ENCODE data around the gene SAMD13.

Gene SAMD13, protein sequence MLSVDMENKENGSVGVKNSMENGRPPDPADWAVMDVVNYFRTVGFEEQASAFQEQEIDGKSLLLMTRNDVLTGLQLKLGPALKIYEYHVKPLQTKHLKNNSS

GRCh38 chr1:84301004-84301784 lies at the start of gene SAMD13:
TSS of gene SAMD13 (plus strand) at chr1:84301708. CDS start at chr1:84303235, 1,527 bp downstream.
- peak; percentile 57 for DNase-seq

DNA sequence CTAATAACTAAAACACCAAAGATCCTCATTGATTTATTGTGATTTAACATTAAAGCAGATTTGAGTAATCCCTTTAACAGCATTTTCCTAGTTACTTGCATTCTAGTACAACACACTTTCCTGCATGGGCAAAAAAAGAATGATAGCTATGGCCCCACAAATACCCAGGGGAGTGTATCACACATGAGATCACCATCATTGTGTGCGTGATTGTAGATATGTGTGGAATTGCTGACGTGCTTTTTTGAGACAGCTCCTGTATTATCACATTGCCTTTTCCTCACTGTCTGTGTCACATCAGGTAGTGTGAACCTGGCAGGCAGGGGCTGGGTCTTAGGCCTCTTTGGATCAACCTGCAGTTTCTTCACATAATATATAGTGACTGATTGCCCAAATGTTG lies 48.5 kb upstream of the SAMD13 start:
- DNase-seq = no peak

DNA sequence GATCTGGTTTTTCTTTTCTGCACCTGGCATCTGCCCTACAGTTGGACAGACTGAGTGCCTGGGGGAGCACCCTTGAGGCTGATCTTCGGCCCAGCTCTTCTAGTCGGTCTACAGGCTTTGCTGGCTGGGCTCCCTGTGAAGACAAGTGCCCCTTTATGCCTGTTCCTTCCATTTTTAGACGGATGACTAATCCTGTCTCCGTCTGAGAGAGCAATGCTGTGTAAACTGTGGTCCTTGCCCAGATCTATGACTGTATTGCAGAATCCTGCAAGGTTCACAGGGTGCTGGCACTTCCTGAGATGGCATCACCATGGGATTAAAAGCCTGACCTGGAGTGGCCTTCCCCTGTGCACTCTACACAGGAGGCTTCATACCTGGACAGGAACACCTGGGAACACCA lies 47.6 kb upstream of the SAMD13 start:
- no peak for DNase-seq

DNA sequence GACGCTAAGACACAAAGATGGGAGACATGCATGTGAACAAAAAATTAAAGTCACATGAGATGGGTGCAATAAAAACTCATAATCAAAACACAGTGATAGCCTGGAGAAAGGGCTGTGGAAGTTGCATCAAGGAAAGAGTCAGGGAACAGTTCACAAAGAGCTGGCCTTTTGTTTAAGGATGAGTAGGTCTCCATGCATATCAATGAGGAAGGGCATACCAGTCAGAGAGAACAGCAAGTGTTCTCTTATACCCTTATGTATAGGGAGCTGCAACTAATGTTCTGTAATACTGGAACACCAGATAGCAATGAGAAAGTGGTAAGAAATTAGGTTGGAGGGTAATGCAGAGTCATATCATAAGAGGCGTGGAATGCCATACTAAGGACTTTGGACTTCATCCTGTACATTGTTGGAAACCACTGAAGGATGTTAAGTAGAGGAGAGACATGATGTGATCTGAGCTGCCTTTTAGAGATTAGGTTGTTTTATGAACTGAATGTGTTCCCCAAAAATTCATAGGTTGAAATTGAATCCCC lies 46.7 kb upstream of the SAMD13 start:
- no peak for DNase-seq

DNA sequence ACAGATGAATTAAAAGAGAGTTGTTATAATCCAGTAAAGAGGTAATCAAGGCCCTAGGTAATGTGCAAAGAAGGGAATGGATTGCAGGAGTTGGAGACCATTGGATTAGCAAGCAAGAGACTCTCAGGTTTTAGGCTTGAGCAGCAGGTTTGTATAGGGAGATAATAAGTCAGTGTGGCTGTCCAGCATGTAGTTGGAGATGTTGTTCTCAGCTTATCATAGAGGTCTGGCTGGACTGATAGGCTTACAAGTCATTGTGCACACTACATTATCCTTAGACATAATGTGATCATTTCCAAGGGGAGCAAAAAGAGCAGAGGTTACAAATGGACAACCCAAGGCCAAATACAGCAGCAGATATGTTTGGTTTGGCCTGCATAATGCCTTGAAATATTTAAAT lies 45.9 kb upstream of the SAMD13 start:
- DNase-seq = no peak

- DNase-seq = no peak
Measured at GRCh38 chr1:84257617-84258016, 43.9 kb upstream of the SAMD13 start.

- no peak for DNase-seq
Measured at GRCh38 chr1:84259376-84259775, 42.1 kb upstream of the SAMD13 start.

GRCh38 chr1:84259989-84260388 lies 41.5 kb upstream of the SAMD13 start:
- DNase-seq = no peak

DNA sequence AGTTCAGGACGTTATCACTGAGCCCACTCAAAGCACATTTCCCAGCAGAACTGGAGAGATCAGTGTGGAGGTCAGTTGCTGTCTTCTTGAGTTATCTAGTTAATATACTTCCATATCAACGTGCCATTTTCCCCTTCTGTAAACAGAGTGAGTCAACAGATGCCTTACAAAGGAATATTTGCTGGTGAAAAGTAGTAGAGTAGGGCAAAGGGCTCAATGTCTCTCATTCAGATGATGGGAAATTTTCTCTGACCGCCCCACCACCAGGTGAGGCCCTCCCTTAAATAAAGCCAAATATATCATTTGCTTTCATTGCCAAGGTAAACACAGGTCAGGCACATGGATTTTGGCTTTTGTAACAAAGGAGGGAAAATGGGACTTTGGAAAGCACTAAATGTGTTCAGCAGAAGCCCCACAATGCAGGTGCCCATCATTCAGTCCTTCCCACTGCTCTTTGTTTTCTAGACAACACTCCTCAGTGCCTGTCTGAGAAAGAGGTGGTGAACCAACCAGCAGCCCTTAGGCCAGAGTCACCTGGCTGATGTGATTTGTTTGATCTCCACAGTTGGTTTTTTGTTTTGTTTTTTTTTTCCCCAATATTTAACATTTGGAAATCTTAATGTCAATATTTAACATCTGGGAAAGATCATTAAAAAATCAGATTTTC lies 40.5 kb upstream of the SAMD13 start:
- no peak for DNase-seq

DNA sequence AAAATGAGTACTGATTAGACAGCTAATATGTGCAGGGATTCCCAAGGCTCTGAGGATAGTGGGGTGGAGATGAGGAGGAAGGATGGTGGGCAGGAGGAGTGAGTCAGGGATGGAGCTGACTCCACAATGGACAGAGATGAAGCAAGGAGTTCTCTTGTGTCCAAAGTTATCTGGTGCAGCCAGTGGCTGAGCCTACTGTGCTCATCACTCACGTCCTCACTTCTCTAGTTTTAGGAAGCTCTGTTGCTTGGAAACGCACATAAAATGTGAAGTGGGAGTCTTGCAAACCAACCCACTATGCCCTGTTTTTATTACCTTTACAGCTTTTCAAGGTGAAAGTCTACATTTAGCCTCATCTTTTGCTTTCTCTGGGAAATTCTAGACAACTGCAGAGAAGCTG lies 36.5 kb upstream of the SAMD13 start:
- DNase-seq = no peak

GRCh38 chr1:84265867-84266266 lies 35.6 kb upstream of the SAMD13 start:
- DNase-seq = no peak

GRCh38 chr1:84266748-84267147 lies 34.8 kb upstream of the SAMD13 start:
- no peak for DNase-seq

- no peak for DNase-seq
Measured at GRCh38 chr1:84267476-84267875, 34.0 kb upstream of the SAMD13 start.

DNA sequence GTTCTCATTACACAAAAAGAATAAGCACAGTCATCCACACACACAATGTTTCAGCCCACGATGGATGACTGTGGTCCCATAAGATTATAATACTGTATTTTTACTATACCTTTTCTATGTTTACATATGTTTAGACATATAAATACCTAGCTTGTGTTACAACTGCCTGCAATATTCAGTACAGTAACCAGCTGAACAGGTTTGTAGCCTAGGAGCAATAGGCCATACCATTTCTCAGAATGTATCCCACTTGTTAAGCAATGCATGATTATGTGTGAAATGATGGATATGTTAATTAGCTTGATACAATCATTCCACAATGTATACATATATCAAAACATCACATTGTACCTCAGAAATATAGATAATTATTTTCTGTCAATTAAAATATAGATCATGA lies 33.2 kb upstream of the SAMD13 start:
- DNase-seq = no peak

DNA sequence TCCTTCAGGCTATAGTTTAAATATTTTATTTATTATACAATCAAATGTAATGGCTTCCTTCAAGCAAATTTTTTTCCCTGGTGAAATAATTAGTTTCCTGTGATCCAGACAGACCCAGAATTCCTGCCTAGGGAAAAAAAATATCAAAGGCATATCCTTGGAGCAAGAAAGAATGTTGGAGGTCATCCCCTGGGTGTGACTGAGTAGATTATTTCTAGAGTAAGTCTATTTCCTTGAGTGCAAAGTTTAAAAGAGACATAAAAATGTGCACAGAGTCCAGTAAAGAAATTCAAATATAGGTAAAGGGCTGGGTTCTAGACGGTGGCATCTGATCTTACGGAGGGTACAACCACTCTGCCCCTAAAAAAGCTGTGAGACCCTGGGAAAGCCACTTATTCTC lies 32.2 kb upstream of the SAMD13 start:
- DNase-seq = no peak

DNA sequence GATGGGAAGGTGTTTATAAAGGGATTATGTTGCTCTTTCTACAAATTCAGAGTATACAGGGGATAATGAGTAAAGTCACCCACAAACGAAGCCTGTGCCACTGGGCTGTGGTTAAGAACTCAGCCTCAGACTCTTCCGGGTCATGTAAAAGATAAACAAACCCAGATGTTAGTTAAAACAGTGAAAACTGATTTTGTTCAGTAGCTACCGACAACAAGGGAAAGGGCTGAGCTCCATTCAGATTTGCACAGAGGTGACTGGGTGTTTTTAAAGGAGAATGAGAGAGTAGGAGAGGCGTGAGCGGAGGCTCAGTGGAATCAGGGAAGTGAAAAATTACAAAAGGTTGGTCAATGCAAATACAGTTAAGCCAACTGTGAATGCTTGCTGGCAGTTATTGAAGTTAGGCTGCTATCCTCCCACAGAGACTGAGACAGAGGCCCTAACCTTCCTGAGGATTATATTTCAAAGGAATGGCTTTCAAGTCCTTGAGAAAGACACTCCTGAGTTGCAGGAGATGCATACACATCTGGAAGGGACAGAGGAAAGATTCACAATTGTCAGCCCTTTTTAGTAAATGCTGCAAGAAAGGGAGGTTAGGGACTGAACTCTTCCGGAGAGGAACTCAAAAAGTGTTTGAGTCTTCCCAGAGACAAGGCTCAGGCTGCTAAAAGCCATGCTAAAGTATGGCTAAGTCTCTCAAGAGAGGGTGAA lies 29.9 kb upstream of the SAMD13 start:
- no peak for DNase-seq

- DNase-seq = no peak
Measured at GRCh38 chr1:84272401-84272800, 29.1 kb upstream of the SAMD13 start.

DNA sequence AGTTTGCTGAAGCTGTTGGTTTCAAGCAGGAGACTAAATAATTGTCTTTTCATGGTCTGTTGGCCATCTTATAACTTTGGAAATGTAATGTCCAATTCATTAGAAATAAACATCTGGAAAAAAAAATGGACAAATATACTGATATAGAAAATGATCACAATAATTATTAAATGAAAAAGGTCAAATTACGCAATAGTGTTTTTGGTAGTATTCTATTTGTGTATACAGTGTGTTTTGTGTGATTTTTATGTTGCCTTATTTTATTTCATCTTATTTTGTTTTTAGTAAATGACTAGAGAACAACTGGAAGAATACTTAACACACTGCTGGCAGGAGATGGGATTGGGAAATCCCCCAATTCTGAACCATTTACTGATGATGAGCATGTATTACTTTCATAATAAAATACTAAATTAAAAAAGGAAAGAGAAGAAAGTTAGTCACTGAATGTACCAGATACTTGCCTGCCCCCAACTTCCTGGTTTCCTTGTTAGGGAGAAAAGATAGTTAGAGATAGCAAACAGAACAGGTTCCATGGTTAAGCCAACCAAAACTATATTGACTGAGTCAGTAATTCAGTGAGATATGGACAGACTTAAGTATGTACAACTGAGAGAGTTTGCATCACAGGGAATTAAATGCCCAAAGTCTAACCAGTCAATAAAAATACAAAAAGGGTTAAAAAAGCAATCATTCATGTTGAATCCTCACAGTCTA lies 24.0 kb upstream of the SAMD13 start:
- DNase-seq = no peak

DNA sequence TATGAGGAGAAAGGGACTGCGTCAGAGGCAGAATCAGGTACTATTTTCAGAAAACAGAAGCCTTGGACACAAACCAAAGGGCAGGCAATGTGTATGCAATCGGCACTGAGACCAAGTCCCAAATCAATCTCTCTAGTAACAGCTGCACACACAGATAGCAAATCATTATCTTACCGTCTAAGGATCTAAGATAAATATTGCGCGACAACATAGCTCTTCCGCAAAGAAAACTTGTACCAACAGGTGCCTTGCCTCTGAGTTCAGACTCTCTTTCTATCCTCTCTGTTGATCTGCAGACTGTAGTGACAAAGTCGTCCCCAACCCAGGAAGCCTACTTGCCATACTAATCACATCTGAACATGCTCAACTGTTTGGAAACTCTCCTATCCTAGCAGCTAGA lies 22.6 kb upstream of the SAMD13 start:
- DNase-seq = no peak

DNA sequence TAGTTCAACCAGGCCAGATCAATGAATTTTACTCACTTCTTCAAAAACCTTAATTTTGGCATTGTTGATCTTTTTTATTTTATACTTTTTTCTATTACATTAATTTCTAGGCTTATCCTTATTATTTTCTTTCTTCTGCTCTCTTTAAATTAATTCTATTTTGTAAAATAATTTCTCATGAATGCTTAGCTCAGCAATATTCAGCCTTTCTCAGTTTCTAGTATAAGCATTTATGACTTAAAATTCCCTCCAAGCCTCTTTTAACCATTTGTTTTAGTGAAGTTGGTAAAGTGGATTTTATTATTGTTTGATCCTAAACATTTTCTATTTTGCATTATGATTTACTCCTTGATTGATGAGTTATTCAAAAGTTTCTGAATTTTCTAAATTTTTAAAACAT lies 20.6 kb upstream of the SAMD13 start:
- DNase-seq = no peak

DNA sequence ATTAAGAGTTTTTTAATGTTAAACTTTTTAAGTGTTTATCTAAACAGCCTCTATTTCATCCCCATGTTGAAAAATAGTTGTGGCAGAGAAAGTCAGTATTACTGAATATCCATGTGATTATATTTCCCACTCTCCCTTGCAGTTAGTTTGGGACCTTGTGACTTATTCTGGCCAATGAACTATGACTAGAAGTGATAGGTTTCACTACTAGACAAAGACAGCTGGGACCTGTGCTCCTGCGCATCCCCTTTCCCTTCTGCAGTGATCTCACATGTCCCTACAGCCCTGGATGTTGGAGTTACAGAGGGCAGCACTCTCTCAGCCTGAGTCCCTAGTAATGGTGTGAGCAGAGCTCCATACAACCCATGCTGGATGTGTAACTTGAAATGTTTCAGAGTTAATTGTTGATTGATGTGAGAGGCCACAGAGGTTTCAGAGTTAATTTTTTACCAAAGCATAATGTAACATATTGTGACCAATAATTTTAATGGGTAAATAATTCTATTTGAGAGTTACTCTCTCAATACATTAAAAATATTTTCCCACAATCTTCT lies 18.7 kb upstream of the SAMD13 start:
- no peak for DNase-seq

DNA sequence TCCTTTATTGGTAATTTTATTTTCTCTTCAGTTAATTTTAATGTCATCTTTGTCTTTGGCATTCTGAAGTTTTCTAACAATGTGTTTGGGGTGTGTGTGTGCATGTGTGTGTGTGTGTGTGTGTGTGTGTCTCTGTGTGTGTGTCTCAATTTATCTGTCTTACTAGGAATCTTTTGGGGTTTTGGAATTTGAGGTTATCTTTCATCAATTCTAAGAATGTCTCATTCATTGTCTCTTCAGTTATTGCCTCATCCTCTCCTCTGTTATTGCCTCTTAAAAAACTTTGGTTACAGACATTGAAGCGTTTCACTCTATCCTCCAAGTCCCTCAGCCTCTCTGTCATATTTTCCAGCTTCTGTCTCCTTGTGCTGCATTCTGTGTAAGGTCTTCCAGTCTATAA lies 18.1 kb upstream of the SAMD13 start:
- no peak for DNase-seq

DNA sequence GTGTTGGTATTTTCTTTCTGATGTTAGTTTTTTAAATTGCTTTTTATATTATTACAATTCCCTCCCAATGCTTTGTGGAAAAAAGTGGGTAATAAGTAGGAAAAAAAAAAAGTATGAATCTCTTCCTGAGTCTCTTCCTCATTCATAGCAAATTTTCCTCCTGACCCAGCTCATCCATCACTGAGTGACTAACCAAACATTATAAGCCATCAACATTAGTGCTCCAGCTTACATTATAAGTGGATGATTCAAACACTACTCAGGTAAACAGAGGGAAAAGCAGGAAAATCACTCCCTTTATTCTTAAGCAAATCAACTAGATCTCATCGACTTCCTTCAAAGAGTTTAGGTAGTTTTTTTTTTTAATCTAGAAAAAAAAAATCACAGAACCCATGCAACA lies 15.4 kb upstream of the SAMD13 start:
- DNase-seq = no peak

Measured in stimulated activated CD8-positive, alpha-beta memory T cell treated with anti-CD3 and anti-CD28 coated beads, Interleukin-4, amount 100 ng/mL, for 48 hours (primary cell).